Astrocyte of the spinal cord (primary cell): ENCODE data around the gene SLC25A12.
"Not testable (repeated sequence)": the region's sequence is repeated elsewhere in the genome, so short reads cannot be mapped to it uniquely, and the experiment has no call there.

ENCODE experiments used
- DNase-seq: peaks from one replicate; pipeline ENCODE4 v3.0.0; 2011; ENCODE audit warnings: low read depth, low spot score
- H3K4me3 ChIP-seq: 2 replicates; pipeline ENCODE4 v1.5.1; 2011; ENCODE audit warnings: low read depth, mild to moderate bottlenecking, low read length, moderate library complexity
- CTCF ChIP-seq: IDR thresholded peaks from 2 replicates; pipeline ENCODE4 v1.5.1; 2012; ENCODE audit warnings: low read depth, mild to moderate bottlenecking, low read length, inconsistent platforms
- in situ Hi-C: cut with HindIII; loops from 2 replicates; pipeline ENCODE4 v1.10.0; 2017; ENCODE audit warnings: low sequenced_read_pairs

The SLC25A12 gene

GRCh38 chr2:171791361-171791760 lies 102.7 kb downstream of the SLC25A12 start:
- no peak for DNase-seq
- no peak overlapping the region for H3K4me3 ChIP-seq
- TF ChIP-seq CTCF: no peak
- in situ Hi-C loops: no loop called here

- no peak for DNase-seq
- no peak overlapping the region for H3K4me3 ChIP-seq
- in situ Hi-C loops: no loop called here
- no peak for TF ChIP-seq CTCF
These were observed 104.1 kb downstream of the SLC25A12 start for GRCh38 chr2:171789956-171790355.

GRCh38 chr2:171788316-171788993 lies 105.6 kb downstream of the SLC25A12 start:
- in situ Hi-C loops: no loop called here
- no peak overlapping the region for H3K4me3 ChIP-seq
- DNase-seq: no peak
- TF ChIP-seq CTCF: no peak

- no peak for TF ChIP-seq CTCF
- DNase-seq: no peak
- no peak overlapping the region for H3K4me3 ChIP-seq
- in situ Hi-C loops: no loop called here
These were observed 106.5 kb downstream of the SLC25A12 start for GRCh38 chr2:171787333-171788072.

GRCh38 chr2:171785450-171785849 lies 108.6 kb downstream of the SLC25A12 start:
- no peak for TF ChIP-seq CTCF
- H3K4me3 ChIP-seq: no peak overlapping the region
- in situ Hi-C loops: no loop called here
- DNase-seq: no peak

GRCh38 chr2:171778515-171778914 lies 115.5 kb downstream of the SLC25A12 start:
- no peak overlapping the region for H3K4me3 ChIP-seq
- no peak for TF ChIP-seq CTCF
- in situ Hi-C loops: no loop called here
- DNase-seq: no peak

GRCh38 chr2:171774581-171774980 lies 119.5 kb downstream of the SLC25A12 start:
- in situ Hi-C loops, H3K4me3 ChIP-seq, DNase-seq: not testable (repeated sequence)
